Nephron (organoid): ENCODE data around the gene MYH13.

Source experiments
- H3K27ac Mint-ChIP-seq, 3 experiments: 2 replicates each; pipeline ENCODE4 v1.8.0; 2020; ENCODE audit warnings: mixed read lengths in 3 of 3, mild to moderate bottlenecking in 2 of 3, moderate library complexity in 1 of 3
- H3K27me3 Mint-ChIP-seq: 2 replicates; pipeline ENCODE4 v1.8.0; 2021; ENCODE audit warnings: low read depth, mild to moderate bottlenecking, moderate library complexity, mixed read lengths
- H3K36me3 Mint-ChIP-seq: 2 replicates; pipeline ENCODE4 v1.8.0; 2020; ENCODE audit warnings: low read depth, mixed read lengths
- H3K4me1 Mint-ChIP-seq: 2 replicates; pipeline ENCODE4 v1.8.0; 2020; ENCODE audit warnings: mixed read lengths
- H3K4me3 Mint-ChIP-seq, 3 experiments: 2 replicates each; pipeline ENCODE4 v1.8.0; 2020; ENCODE audit warnings: mild to moderate bottlenecking in 3 of 3, mixed read lengths in 3 of 3, moderate library complexity in 2 of 3
- H3K9me3 Mint-ChIP-seq: 2 replicates; pipeline ENCODE4 v1.8.0; 2020; ENCODE audit warnings: mixed read lengths
- CTCF ChIP-seq, 3 experiments: fragments of 200-600 bp; sonication (generic); IDR thresholded peaks; one replicate each; pipeline ENCODE4 v1.5.0; 2021; ENCODE audit warnings: antibody characterized with exemption in 3 of 3; ENCODE audit not compliant: unreplicated experiment in 3 of 3

Gene MYH13

GRCh38 chr17:10357768-10358167, 15.0 kb downstream of the MYH13 start:
- Mint-ChIP-seq H3K4me1 (no peaks in the 10 kb centered on the region), H3K27me3 (peaks cover 30% of the 10 kb centered on the region), H3K36me3 (no peaks in the 10 kb centered on the region), H3K9me3 (no peaks in the 10 kb centered on the region), H3K4me3 (no peak overlapping the region), H3K27ac (no peak overlapping the region)
- TF ChIP-seq CTCF (IDR thresholded peaks at IDR 0.05; ENCODE audit: unreplicated experiment in 3 of 3): no peak

- no peak for TF ChIP-seq CTCF (IDR thresholded peaks at IDR 0.05; ENCODE audit: unreplicated experiment in 3 of 3)
- peaks cover 23% of the 10 kb centered on the region for H3K27me3 Mint-ChIP-seq
- no peaks in the 10 kb centered on the region for H3K36me3 Mint-ChIP-seq
- H3K4me1 Mint-ChIP-seq: no peaks in the 10 kb centered on the region
- no peak overlapping the region for H3K27ac Mint-ChIP-seq
- no peak overlapping the region for H3K4me3 Mint-ChIP-seq
- H3K9me3 Mint-ChIP-seq: peaks cover 2% of the 10 kb centered on the region
Observed at GRCh38 chr17:10354651-10355050, 18.2 kb downstream of the MYH13 start.

GRCh38 chr17:10352893-10353292, 19.9 kb downstream of the MYH13 start:
- Mint-ChIP-seq H3K36me3 (no peaks in the 10 kb centered on the region), H3K27ac (no peak overlapping the region), H3K4me3 (no peak overlapping the region), H3K4me1 (no peaks in the 10 kb centered on the region), H3K9me3 (peaks cover 2% of the 10 kb centered on the region), H3K27me3 (peaks cover 13% of the 10 kb centered on the region)
- no peak for TF ChIP-seq CTCF (IDR thresholded peaks at IDR 0.05; ENCODE audit: unreplicated experiment in 3 of 3)

GRCh38 chr17:10349403-10349802, 23.4 kb downstream of the MYH13 start:
- no peak for TF ChIP-seq CTCF (IDR thresholded peaks at IDR 0.05; ENCODE audit: unreplicated experiment in 3 of 3)
- H3K4me1 Mint-ChIP-seq: no peaks in the 10 kb centered on the region
- H3K27me3 Mint-ChIP-seq: peaks cover 3% of the 10 kb centered on the region
- H3K9me3 Mint-ChIP-seq: peaks cover 2% of the 10 kb centered on the region
- no peaks in the 10 kb centered on the region for H3K36me3 Mint-ChIP-seq
- H3K4me3 Mint-ChIP-seq: no peak overlapping the region
- H3K27ac Mint-ChIP-seq: no peak overlapping the region

GRCh38 chr17:10344816-10345215, 28.0 kb downstream of the MYH13 start:
- no peak for TF ChIP-seq CTCF (IDR thresholded peaks at IDR 0.05; ENCODE audit: unreplicated experiment in 3 of 3)
- Mint-ChIP-seq H3K27me3 (peaks cover 5% of the 10 kb centered on the region), H3K4me3 (no peak overlapping the region), H3K27ac (no peak overlapping the region), H3K4me1 (no peaks in the 10 kb centered on the region), H3K36me3 (no peaks in the 10 kb centered on the region), H3K9me3 (no peaks in the 10 kb centered on the region)

GRCh38 chr17:10339051-10339450, 33.8 kb downstream of the MYH13 start:
- Mint-ChIP-seq H3K27ac (no peak overlapping the region), H3K4me1 (no peaks in the 10 kb centered on the region), H3K4me3 (no peak overlapping the region), H3K9me3 (no peaks in the 10 kb centered on the region), H3K27me3 (peaks cover 5% of the 10 kb centered on the region), H3K36me3 (no peaks in the 10 kb centered on the region)
- TF ChIP-seq CTCF (IDR thresholded peaks at IDR 0.05; ENCODE audit: unreplicated experiment in 3 of 3): no peak
